Suprapubic skin (tissue), 4 donors: Measurements from ENCODE around the gene SNX14.

Experiments
- CTCF ChIP-seq, 2 donors: fragments of 200-600 bp in 1 of 2; fragments of 450-650 bp in 1 of 2; sonication (generic) in 1 of 2; IDR thresholded peaks; one replicate each; pipeline ENCODE4 v1.5.1; 2016 to 2019; ENCODE audit warnings: antibody characterized with exemption in 2 of 2, mild to moderate bottlenecking in 1 of 2, moderate library complexity in 1 of 2
- EP300 ChIP-seq: sonication (generic); formaldehyde crosslinking; IDR thresholded peaks from one replicate; pipeline ENCODE4 v1.6.1; 2017; ENCODE audit warnings: antibody characterized with exemption
- POLR2A ChIP-seq, 2 donors: fragments of 450-650 bp; IDR thresholded peaks; one replicate each; pipeline ENCODE4 v1.6.1; 2017; ENCODE audit warnings: antibody characterized with exemption in 2 of 2, mild to moderate bottlenecking in 2 of 2, moderate library complexity in 2 of 2
- POLR2AphosphoS5 ChIP-seq, 3 donors: sonication (generic); formaldehyde crosslinking; IDR thresholded peaks; one replicate each; pipeline ENCODE4 v1.6.1; 2017; ENCODE audit warnings: antibody characterized with exemption in 3 of 3

GRCh38 chr6:85494547-85495536 is 98.8 kb downstream of the SNX14 start:
- no peak for TF ChIP-seq CTCF (IDR thresholded peaks at IDR 0.05)
- no peak for TF ChIP-seq POLR2AphosphoS5 (IDR thresholded peaks at IDR 0.05)
- no peak for TF ChIP-seq POLR2A (IDR thresholded peaks at IDR 0.05)
- no peak for TF ChIP-seq EP300
